ENCODE data around the gene ACOT12.
A peak's percentile ranks its signal among the peaks of the same experiment; 100 is the strongest.
"Not testable (repeated sequence)": the region's sequence is repeated elsewhere in the genome, so short reads cannot be mapped to it uniquely, and the experiment has no call there.

ACOT12 gene

DNA sequence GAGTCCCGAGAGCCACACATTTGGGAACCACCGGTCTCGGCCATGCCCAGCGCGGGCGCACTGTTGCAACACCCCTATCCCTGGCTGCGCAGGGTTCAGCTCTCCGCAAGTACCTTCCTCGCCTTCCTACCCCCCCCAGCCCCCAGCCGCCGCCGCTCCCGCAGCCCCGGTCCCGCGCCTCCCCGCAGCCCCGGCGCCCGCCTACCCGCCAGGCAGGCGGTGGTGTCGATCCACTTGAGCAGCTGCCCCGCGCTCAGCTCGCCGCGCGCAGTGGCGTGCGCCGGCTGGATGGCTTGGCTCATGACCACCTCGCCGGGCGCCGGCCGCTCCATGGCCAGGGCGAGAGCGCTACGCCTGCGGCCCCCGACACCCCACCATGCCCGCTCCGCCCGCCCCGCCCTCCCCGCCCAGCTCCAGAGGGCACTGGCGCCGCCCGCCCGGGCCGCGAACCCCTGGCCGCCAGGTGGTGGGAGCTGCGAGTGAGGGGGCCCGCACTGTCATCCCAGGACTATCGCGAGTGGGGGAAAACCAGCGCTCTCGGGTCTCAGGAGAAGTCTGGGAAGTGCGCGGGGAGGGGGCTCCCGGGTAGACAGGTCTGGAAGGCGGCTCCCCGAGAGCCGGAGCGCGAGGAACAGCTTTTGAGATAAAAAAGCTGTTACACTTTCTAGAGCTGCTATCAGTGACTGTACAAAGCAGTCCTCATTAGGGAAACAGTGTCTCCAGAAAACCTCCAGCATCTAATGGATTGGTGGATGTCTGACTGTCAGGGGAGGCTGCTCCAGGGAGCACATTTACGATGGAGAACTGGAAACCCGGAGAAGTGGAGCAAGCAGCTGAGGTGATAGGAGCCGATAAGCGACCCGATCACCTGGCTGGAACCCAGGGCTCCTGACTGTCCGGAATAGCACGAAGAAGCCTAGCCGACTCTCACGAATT is at the start of gene ACOT12:
Gene ACOT12, minus strand, starts transcription at position 352 of the 936 bp plus-strand sequence. Its CDS starts 20 bp downstream, at position 332.
- DNase-seq, result no peak

DNA sequence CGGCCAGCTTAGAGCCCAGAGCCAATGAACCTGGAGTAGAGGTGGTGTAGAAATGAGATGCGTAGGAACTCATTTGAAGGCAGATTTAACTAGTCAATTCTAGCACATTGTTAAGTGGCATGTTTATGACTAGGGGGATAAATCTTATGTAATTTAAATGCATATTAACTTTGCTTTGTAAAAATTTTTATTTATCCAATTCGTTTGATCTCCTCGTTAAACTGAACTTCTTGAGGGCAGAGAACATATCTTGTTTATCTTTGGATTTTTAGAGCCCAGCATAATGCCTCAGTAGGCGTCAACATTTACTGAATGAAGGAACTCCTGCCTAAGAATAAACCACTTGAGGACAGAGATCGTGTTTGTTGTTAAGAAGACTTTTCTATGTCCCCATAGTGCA is 41.1 kb upstream of the ACOT12 start:
- DNase-seq, result no peak

DNA sequence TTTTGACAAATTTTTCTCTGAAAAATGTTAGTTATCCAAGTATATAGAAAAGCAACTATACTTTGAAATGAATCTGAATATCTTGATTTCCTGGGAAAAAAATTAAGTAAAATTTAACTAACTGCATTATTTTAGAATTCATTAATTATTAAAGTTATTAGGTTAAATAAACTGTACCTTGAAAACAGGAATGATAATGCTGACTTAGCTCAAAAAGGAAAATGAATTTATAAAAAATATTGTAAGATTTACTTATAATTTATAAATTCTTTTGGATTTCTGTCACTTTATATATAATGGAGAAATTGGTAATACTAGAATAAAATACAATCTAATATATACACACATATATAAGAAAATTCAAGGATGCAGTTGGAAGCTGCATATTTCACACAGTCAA is 36.1 kb upstream of the ACOT12 start:
- no peak for DNase-seq

DNA sequence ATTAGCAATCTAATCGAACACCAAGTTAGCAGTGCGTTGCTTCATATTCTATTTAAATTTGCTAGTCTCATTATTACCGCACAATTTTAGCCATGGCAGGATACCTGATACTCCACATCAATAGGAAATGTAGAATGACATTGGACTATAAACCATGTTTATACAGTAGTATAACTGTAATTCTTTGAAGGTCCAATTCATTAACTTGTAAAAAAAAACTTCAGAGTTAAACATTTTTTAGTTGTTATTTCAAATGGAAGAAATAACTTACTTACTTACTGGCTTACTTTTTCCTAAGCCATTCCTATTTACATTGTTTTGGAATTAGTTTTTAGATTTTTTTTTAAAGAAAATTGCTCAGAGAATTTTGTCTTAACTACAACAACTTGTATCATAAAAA is 35.4 kb upstream of the ACOT12 start:
- no peak for DNase-seq

DNA sequence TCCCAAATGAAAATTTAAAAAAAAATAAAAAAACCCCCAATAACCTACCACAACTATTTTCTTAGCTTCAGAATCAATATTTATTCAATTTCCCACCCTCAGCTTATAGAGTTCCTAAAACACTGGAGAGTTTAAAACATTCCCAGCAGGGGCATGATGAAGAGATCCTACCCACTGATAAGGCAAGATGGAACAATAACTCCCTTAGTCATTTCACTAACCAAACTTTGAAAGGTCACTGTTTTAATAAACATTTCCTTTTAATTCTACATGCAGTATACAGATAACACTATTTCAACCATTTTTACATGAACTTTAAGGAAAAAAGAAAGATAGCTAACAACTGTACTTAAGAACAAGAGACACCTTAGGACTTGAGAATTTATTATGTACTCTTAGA is 34.9 kb upstream of the ACOT12 start:
- no peak for DNase-seq

DNA sequence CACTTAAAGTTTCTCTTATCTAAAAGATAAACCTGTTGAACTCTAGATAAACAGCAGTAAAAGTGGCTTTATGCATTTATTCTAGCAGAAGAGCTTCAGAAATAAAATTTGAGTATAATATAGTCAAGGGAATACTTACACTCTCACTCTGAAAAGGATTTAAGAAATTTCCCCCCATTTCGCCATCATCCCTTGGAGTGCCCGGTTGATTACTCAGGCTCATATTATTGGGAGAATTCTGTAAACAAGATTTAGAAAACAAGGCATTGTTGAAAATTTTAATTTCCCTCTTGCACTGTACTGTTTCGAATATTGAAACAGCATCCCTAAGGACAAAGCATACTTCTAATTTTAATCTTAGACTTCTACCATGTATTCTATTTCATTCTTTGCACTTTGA is 34.5 kb upstream of the ACOT12 start:
- no peak for DNase-seq

DNA sequence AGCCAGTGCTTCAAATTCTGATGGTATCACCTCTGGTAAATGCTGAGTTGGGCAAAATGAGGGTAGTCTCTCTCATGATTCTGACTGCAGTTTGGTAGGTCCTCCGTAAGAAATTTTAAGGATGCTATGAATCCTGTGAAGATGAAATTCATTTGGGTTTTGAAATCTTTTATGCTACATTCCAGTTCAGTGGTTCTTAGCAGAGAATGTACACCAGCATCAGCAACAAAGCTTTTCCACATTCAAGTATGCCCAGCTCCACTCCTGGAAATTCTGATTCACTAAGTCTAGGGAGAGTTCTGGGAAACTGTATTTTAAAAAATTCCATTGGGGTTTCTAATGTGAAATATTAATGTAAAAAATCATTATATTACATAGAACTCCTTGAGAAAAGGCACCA is 33.6 kb upstream of the ACOT12 start:
- DNase-seq, result no peak

DNA sequence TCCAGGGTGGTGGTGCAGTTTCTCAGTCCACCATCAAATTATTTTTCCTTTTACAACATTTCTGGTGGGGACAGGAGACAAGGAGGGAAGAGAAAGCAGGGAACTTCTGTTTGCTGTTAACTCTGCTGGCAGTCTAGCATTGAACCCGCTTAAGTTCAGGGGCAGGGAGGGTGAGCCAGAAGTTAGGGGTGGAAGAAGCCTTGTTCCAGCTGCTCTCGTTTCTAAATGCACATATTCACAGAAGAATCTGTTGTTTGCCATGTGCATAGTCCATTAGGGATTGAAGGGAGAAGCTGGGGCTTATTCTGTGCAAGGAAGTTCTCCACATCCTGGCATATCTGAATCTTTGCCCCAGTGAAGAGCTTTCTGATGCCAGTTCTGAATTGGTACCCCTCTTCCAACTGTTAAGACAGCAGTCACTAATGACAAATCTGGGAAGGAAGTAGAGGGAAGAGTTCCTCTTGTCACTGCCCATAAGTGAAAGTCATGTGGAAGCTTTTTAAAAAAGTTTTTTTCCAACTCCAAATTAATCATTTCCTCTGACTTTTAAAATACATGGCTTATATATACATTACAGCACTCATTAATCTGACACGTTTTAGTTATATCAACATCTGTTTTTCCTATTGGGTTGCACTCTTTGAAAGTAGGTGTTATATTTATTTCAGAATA is 32.6 kb upstream of the ACOT12 start:
- no peak for DNase-seq

DNA sequence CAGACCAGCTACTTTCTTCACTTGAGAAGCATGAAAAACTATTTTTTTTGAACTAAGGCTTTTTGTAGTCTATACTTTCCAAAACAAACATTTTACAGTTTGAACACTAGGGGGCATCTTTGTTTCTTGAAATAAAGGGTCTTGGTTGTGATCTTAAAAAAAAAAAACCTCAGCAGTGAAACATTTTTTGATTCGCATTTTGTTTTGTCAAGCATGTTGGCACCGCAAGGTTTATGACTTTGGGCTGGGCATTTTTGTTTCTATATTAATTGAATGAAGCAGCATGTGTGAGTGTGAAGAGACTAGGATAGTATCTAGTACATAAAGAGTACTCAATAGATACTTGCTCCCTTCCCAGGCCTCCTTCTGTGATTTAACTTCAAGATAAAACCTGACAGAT is 31.6 kb upstream of the ACOT12 start:
- peak; percentile 54 for DNase-seq

DNA sequence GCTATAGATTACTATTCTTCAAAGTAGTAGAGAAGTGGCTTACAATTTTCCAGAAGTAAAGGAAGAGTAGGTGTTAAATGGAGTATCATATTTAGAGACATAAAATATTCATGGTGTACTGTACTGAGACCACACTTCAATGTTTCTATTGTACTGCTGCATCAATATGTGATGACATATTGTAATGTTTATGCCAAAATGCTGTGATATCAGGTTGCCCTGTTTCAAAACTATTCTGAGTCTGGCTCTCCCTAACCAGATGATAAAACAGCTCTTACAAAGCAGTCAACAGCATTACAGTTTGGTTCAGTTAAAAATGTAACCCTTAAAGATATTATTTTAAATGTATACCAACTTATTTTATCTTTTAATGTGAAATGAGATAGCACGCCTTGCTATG is 30.8 kb upstream of the ACOT12 start:
- DNase-seq, result no peak

DNA sequence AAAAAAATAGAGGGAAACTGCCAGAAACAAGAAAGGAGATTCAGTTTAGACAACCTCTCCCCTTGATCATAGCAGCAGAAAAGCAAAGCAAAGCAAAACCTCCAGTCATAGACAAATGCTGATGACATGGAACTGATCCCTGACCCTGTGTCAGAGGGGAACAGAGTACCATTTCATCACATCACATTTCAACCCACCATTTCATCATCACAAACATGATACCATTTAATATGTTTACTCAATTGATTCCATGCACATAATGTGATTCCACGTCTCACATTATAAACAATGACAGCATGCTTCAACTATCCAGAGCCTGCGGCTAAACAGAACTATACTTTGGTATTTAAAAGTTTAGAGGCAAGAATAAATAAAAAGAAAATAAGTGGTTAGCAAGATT is 28.7 kb upstream of the ACOT12 start:
- DNase-seq, result no peak

DNA sequence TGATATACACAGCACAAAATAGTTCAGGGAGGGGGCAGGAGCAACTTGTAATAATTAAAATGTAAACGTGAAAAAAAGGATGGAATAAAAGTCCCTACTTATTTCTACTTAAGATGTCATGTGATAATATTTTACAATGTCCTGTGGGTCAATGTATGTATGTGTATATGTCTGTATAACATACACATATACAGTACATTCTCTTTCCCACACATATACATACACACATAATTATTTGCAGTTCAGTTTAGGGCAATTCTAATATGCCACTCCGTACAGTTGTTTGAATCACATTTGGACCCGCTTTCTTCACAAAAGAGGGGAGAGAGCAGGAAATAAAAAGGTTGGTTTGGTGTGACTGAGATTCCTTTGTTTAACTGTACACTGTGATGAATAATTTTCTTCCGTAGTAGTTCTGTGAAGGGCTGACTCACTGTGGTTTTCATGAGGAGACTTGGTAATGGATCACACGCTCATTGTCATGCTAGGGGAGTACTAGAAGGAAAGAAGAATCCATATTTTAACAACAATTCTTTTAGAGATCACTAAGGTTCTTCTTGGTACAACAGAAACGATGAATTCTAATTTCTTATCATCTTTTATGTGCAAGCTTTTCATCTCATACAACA is 26.2 kb upstream of the ACOT12 start:
- peak; percentile 60 for DNase-seq

DNA sequence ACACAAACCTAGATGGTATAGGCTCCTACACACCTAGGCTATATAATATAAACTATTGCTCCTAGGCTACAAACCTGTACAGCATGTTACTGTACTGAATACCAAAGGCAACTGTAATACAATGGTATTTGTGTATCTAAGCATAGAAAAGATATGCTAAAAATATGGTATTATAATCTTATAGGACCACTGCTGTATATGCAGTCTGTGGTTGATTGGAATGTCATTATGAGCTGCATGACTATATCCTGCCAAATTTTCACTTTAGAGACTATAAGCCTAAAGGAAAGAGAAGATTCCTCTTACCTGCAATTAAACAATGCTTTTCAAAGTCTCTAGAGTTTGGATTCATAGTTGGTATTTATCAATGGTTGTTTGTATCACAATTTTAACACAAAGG is 24.7 kb upstream of the ACOT12 start:
- no peak for DNase-seq

DNA sequence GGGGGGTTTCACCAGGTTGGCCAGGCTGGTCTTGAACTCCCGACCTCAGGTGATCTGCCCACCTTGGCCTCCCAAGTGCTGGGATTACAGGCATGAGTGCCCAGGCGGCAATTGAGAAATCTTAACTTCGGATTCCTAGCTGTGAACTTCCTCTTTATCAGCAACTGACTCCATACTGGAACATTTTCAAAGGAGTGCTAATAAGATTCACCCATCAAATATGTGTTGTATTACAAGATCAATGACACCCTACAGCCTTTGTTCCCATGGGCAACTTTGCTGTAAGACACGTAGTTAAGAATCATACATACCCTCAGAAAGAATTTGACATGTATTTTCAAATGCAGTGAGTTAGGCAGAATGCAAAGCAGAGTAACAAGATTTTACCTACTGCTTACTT is 23.1 kb upstream of the ACOT12 start:
- DNase-seq, result no peak

DNA sequence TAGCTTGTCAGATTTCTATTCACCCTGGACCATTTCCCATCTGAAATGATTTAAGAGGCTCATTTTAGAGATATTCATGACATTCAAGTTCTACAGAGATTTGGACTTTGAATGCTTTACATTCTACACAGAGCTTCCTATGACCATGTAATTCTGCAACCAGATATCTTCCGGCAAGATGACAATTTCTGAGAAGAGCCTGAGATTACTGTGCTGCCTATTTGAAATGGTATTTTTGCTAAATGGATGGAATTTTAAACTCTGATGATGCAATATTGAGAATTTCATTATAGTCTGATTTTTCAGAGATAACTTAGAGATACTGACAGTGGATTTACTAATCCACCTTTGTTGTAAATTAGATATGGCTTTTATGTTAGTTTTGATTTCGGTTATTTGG is 16.0 kb upstream of the ACOT12 start:
- DNase-seq, result no peak

DNA sequence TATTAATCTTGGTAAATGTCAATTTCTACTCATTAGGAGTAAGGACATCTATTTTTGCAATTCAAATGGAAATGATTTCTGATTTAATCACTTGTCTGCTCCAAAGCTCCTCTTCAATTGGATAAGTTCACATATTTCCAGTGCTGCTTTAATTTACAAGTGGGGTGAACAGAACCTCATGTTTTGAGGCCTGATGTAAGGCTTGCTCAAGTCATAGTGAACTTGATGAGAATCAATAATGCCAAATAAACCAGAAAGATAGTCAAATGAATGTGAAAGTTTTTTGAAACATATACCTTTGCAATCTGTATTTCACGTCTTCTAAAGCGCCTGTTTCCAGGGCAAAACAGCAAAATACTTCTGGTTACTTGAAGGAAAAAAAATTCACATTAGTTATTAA is 15.4 kb upstream of the ACOT12 start:
- DNase-seq, result no peak

DNA sequence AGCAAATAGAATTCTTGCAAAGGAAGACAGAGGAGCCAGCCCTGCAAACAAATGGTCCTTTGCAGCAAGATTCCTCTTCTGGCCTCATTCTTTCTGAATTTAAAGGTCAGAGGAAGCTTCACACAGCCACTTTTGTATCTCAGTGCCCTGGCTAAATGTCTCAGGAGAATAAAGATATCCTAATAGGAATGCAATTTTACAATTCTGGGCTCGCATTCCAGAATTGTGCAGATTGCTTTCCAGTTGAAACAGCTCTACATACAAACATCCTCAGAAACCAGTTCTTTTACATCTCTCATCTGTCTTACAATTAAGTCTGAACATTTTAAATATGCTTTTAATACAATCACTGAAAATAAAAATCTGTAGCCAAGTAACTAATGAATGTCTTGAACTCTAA is 14.6 kb upstream of the ACOT12 start:
- no peak for DNase-seq

DNA sequence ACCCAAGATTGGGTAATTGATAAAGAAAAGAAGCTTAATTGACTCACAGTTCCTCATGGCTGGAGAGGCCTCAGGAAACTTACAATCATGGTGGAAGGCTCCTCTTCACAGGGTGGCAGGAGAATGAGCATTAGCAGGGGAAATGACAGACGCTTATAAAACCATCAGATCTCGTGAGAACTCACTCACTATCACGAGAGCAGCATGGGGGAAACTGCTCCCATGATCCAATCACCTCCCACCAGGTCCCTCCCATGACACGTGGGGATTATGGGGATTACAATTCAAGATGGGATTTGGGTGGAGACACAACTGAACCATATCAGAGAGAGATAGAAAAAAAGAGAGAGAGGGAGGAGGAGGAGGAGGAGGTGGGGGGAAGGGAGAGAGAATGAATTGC is 13.9 kb upstream of the ACOT12 start:
- not testable (repeated sequence) for DNase-seq

DNA sequence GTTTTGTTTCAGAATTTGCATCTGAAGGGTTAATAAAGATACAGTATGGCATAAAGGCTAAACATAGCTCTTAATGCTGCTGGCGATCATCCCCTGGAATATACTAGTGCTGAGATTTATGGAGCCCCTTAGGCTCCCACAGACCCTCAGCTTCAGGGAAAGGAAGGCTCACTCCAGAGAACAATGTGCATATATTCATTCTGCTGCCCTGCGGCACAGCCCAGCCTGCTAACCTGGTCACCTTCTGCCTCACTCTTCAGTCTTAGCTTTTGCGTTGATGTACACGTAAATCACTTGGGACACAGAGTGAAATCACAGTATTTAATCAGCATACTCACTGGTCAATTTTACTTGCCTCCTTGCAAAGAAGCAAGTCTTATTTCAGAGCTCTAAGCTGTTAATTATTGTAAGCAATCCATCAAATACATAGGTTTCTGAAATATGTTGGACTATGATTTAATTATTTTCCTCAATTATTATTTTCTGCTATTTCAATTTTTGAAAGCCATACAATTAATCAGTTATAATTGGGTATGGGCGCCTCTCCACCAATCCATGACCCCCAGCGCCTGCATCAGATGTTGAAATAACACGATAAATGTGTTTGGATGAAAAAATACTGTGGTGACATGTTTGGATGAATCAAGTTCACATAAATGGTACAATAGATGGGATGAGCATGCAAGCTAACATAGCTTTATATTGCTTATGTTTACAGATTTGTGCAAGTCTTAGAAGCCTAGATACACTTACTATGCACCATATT is 11.4 kb upstream of the ACOT12 start:
- no peak for DNase-seq

DNA sequence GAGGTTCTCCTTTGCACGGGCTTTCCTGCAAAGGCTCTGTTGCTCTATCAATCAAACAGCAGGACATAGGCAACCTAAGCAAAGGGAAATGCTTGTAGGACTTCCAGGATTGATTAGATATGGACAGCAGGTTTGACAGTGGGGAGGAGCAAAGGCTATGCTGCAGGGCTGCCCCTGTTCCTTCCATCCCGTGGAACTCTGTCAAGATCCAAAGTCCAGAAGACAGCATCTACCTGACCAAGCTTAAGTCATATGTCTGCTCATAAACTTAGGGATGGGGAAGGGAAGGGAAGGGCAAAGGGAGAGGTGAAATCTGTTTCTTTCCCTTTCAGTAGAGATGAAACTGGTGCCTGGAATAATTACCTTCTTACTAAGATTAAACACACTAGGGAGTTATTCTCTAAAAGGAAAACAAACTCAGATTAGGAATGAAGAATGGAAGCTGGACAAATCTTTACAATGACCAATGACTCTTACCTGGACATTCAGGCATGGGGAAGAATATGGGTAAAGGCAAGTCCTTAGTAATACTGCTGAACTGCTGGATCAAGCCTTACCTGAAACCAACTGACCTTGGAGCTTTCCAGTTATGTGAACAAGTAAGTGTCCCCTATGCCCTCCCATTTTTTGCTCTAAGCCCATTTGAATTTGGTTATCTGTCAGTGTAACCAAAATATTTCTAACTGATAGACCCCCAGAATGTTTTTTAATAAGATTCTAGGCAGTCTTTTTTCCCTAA is 8.4 kb upstream of the ACOT12 start:
- DNase-seq, result no peak

DNA sequence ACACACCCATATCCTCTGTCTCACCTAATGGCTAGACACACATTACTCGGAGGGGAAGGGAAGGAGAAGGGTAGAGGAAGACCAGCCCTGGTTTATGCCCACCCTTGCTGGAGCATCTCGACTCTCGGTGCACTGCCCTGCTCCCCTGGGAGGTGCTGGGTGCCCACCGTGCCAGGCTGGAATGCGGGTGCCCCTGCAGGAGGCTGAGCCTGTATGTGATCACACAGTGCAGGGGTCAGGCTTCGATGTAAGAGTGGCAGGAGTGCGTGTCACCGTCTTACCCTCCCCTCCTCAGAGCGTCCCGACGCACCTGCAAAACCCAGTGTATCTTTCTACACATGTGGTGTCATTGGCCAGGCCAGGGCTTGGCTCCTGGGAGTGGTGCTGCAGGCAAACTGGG is 7.3 kb upstream of the ACOT12 start:
- no peak for DNase-seq

DNA sequence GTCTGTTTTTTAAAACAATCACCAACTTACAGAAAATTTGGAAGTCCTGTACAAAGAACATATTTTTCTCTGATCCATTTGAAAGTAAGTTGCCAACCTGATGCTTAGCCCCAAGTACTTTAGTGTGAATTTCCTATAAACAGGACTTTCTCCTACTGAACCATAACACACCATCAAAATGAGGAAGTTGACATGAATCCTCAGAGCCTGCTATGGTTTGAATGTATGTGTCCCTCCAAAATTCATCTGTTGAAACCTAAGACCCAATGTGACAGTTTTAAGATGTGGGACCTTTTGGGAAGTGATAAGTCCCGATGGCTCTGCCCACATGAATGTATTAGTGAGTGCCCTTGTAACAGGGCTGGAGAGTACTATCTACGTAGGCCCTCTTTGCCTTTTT is 6.4 kb upstream of the ACOT12 start:
- peak; percentile 10 for DNase-seq
